ENCODE results near the gene TMC4. TPM values are rescaled to one million over a fixed set of nuclear protein-coding genes. Genes with fewer than 3 reads are reported as not detected.
"Not testable (repeated sequence)": the region's sequence is repeated elsewhere in the genome, so short reads cannot be mapped to it uniquely, and the experiment has no call there.

TMC4 gene
- polyA plus RNA-seq, 4 donors = 40.6 to 174 (median 129) TPM

GRCh38 chr19:54179921-54180461 is 7.0 kb upstream of the TMC4 start:
- peak; percentile 81 to 93 for DNase-seq
- Histone ChIP-seq H3K4me3 (ENCODE audit: low read depth in 1 of 3, low read length in 3 of 3) (no peak overlapping the region), H3K27ac (ENCODE audit: low read depth in 1 of 3, low read length in 2 of 3) (peak overlapping the region in 2 of 3 donors; percentile 41 to 45), H3K9me3 (ENCODE audit: control insufficient read depth in 2 of 2, insufficient read depth in 1 of 2, low read depth in 1 of 2, low read length in 1 of 2) (no peaks in the 10 kb centered on the region), H3K4me1 (ENCODE audit: control insufficient read depth in 3 of 3, insufficient read depth in 2 of 3, low read depth in 1 of 3, low read length in 2 of 3) (peaks cover 0 to 8% (median 0%) of the 10 kb centered on the region in 3 donors), H3K27me3 (ENCODE audit: control insufficient read depth in 3 of 3, insufficient read depth in 3 of 3, low read length in 3 of 3) (no peaks in the 10 kb centered on the region), H3K36me3 (ENCODE audit: control insufficient read depth in 3 of 3, insufficient read depth in 2 of 3, low read depth in 1 of 3, low read length in 3 of 3) (peaks cover 4 to 76% (median 12%) of the 10 kb centered on the region in 3 donors)
- WGBS, 3 donors = 28 to 43% (median 33%) methylated on average over 10 of the region's 10 CpGs
- FAIRE-seq = no peak

DNA sequence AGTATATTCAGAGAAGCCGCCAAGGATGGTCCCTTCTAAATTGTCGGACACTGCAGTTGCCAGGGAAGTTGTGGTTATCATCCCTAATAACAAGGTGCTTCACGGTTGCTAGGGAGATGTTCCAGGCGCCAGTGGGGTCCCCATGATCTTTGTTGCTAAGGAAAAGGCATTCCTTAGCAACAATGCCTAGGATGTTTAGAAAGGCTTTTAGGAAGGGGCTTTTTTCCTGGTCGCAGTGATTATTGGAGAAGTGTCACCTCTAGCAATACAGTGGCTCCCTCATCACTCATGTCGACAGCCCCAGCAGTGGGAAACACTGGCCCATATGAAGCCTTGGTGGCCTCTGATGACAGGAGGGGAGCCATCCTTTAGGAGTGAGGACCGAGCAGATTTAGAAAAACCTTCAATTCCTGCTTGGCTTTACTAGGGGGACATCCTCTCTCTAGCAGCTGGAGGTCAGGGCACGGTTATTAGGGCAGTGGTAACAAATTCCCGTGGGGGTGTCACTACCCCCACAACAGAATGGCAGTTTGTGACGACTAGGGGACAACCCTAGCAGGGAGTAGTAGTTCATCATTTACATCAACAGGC is 6.4 kb upstream of the TMC4 start:
- no peaks in the 10 kb centered on the region for H3K27me3 ChIP-seq (ENCODE audit: control insufficient read depth in 3 of 3, insufficient read depth in 3 of 3, low read length in 3 of 3)
- H3K4me3 ChIP-seq (ENCODE audit: low read depth in 1 of 3, low read length in 3 of 3) = no peak overlapping the region
- 78 to 85% (median 81%) methylated on average over 10 of the region's 10 CpGs for WGBS, 3 donors
- H3K27ac ChIP-seq (ENCODE audit: low read depth in 1 of 3, low read length in 2 of 3) = peak overlapping the region in 2 of 3 donors; percentile 41 to 45
- peaks cover 0 to 8% (median 0%) of the 10 kb centered on the region in 3 donors for H3K4me1 ChIP-seq (ENCODE audit: control insufficient read depth in 3 of 3, insufficient read depth in 2 of 3, low read depth in 1 of 3, low read length in 2 of 3)
- H3K36me3 ChIP-seq (ENCODE audit: control insufficient read depth in 3 of 3, insufficient read depth in 2 of 3, low read depth in 1 of 3, low read length in 3 of 3) = peaks cover 4 to 73% (median 12%) of the 10 kb centered on the region in 3 donors
- no peaks in the 10 kb centered on the region for H3K9me3 ChIP-seq (ENCODE audit: control insufficient read depth in 2 of 2, insufficient read depth in 1 of 2, low read depth in 1 of 2, low read length in 1 of 2)
- FAIRE-seq (no peak), DNase-seq (no peak)

DNA sequence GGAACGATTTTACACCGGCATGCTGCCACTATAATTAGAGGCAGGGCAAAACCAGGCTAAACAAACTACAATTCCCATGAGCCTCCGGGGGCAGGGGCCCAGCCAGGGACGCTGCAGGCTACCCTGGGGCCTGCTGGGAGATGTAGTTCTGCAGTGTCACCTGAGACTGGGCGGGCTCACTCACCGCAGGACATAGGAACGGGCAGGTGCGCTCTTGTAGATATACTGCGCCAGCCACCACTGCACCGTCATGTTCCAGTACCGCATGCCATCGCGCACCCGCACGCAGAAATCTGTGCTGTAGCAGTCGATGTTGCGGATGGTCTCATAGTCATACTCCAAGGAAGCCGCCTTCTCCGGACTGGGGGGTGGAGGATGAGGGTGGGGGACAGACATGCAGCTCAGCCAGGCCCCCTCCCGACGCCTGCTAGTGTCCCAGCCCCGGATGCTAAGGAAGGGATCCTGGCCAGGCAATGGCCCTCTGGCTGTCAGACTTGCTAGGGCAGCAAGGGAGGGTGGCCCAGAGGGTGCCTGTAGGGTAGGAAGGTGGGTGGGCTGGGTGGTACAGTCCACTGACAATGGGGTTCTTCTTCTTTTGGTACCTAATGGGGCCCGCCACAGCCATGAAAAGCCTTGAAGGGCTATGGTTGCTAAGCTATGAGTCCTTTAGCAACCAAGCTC is 5.8 kb upstream of the TMC4 start:
- WGBS, 3 donors = 82 to 87% (median 84%) methylated on average over 23 of the region's 23 CpGs
- H3K4me3 ChIP-seq (ENCODE audit: low read depth in 1 of 3, low read length in 3 of 3) = no peak overlapping the region
- H3K4me1 ChIP-seq (ENCODE audit: control insufficient read depth in 3 of 3, insufficient read depth in 2 of 3, low read depth in 1 of 3, low read length in 2 of 3) = peaks cover 0 to 8% (median 0%) of the 10 kb centered on the region in 3 donors
- H3K27ac ChIP-seq (ENCODE audit: low read depth in 1 of 3, low read length in 2 of 3) = no peak overlapping the region
- DNase-seq (no peak), FAIRE-seq (no peak)
- H3K9me3 ChIP-seq (ENCODE audit: control insufficient read depth in 2 of 2, insufficient read depth in 1 of 2, low read depth in 1 of 2, low read length in 1 of 2) = no peaks in the 10 kb centered on the region
- peaks cover 4 to 72% (median 12%) of the 10 kb centered on the region in 3 donors for H3K36me3 ChIP-seq (ENCODE audit: control insufficient read depth in 3 of 3, insufficient read depth in 2 of 3, low read depth in 1 of 3, low read length in 3 of 3)
- no peaks in the 10 kb centered on the region for H3K27me3 ChIP-seq (ENCODE audit: control insufficient read depth in 3 of 3, insufficient read depth in 3 of 3, low read length in 3 of 3)

- H3K27me3 ChIP-seq (ENCODE audit: control insufficient read depth in 3 of 3, insufficient read depth in 3 of 3, low read length in 3 of 3) = no peaks in the 10 kb centered on the region
- 82 to 88% (median 83%) methylated on average over 19 to 25 of the region's 25 CpGs for WGBS, 3 donors
- H3K9me3 ChIP-seq (ENCODE audit: control insufficient read depth in 2 of 2, insufficient read depth in 1 of 2, low read depth in 1 of 2, low read length in 1 of 2) = no peaks in the 10 kb centered on the region
- peaks cover 0 to 5% (median 0%) of the 10 kb centered on the region in 3 donors for H3K4me1 ChIP-seq (ENCODE audit: control insufficient read depth in 3 of 3, insufficient read depth in 2 of 3, low read depth in 1 of 3, low read length in 2 of 3)
- H3K27ac ChIP-seq (ENCODE audit: low read depth in 1 of 3, low read length in 2 of 3) = no peak overlapping the region
- FAIRE-seq (no peak), DNase-seq (no peak)
- no peak overlapping the region for H3K4me3 ChIP-seq (ENCODE audit: low read depth in 1 of 3, low read length in 3 of 3)
- peaks cover 0 to 60% (median 3%) of the 10 kb centered on the region in 3 donors for H3K36me3 ChIP-seq (ENCODE audit: control insufficient read depth in 3 of 3, insufficient read depth in 2 of 3, low read depth in 1 of 3, low read length in 3 of 3)
Measured at GRCh38 chr19:54173951-54174834, 1.2 kb upstream of the TMC4 start.

- DNase-seq (no peak), FAIRE-seq (no peak)
- H3K9me3 ChIP-seq (ENCODE audit: control insufficient read depth in 2 of 2, insufficient read depth in 1 of 2, low read depth in 1 of 2, low read length in 1 of 2) = no peaks in the 10 kb centered on the region
- WGBS, 3 donors = 33 to 42% (median 40%) methylated on average over 15 of the region's 15 CpGs
- H3K27me3 ChIP-seq (ENCODE audit: control insufficient read depth in 3 of 3, insufficient read depth in 3 of 3, low read length in 3 of 3) = no peaks in the 10 kb centered on the region
- H3K4me3 ChIP-seq (ENCODE audit: low read depth in 1 of 3, low read length in 3 of 3) = peak overlapping the region in 1 of 3 donors; percentile 58
- peaks cover 0 to 52% (median under 1%) of the 10 kb centered on the region in 3 donors for H3K36me3 ChIP-seq (ENCODE audit: control insufficient read depth in 3 of 3, insufficient read depth in 2 of 3, low read depth in 1 of 3, low read length in 3 of 3)
- peak overlapping the region in 1 of 3 donors; percentile 27 for H3K27ac ChIP-seq (ENCODE audit: low read depth in 1 of 3, low read length in 2 of 3)
- peaks cover 0 to 7% (median 0%) of the 10 kb centered on the region in 3 donors for H3K4me1 ChIP-seq (ENCODE audit: control insufficient read depth in 3 of 3, insufficient read depth in 2 of 3, low read depth in 1 of 3, low read length in 2 of 3)
Measured at GRCh38 chr19:54173359-54173699, 369 bp upstream of the TMC4 start.

- WGBS, 3 donors = 52 to 71% (median 64%) methylated on average over 9 to 20 of the region's 23 CpGs
- H3K9me3 ChIP-seq (ENCODE audit: control insufficient read depth in 2 of 2, insufficient read depth in 1 of 2, low read depth in 1 of 2, low read length in 1 of 2); DNase-seq; H3K27me3 ChIP-seq (ENCODE audit: control insufficient read depth in 3 of 3, insufficient read depth in 3 of 3, low read length in 3 of 3); FAIRE-seq; H3K4me1 ChIP-seq (ENCODE audit: control insufficient read depth in 3 of 3, insufficient read depth in 2 of 3, low read depth in 1 of 3, low read length in 2 of 3): not testable (repeated sequence)
- Histone ChIP-seq H3K36me3 (ENCODE audit: control insufficient read depth in 3 of 3, insufficient read depth in 2 of 3, low read depth in 1 of 3, low read length in 3 of 3) (peaks cover 0 to 48% (median 0%) of the 10 kb centered on the region in 3 donors), H3K27ac (ENCODE audit: low read depth in 1 of 3, low read length in 2 of 3) (peak overlapping the region in 1 of 3 donors; percentile 84), H3K4me3 (ENCODE audit: low read depth in 1 of 3, low read length in 3 of 3) (peak overlapping the region in 2 of 3 donors; percentile 55 to 58)
Measured at GRCh38 chr19:54171736-54172431, 1.1 kb downstream of the TMC4 start.

DNA sequence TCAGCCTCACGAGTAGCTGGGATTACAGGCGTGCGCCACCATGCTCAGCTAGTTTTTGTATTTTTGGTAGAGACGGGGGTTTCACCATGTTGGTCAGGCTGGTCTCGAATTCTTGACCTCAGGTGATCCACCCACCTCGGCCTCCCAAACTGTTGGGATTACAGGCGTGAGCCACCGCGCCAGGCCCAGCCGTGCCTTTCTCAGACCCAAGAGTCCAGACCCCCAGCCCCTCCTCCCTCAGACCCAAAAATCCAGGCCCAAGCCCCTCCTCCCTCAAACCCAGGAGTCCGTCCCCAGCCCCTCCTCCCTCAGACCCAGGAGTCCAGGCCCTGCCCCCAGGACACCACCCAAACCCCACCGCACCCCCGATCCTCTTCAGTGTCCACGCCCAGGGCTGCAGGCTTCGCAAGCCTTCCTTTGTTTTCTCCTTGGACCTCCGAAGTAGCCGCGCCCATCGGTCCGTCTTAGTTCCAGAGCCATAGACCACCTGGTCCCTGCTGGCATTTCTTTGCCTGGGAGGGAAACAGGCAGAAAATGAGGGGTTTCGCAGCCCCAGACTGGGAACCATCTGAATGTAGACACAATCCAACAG is 3.7 kb downstream of the TMC4 start:
- FAIRE-seq (no peak), DNase-seq (no peak)
- H3K4me1 ChIP-seq (ENCODE audit: control insufficient read depth in 3 of 3, insufficient read depth in 2 of 3, low read depth in 1 of 3, low read length in 2 of 3) = peaks cover 0 to 22% (median 2%) of the 10 kb centered on the region in 3 donors
- 86 to 89% (median 87%) methylated on average over 21 of the region's 21 CpGs for WGBS, 3 donors
- peaks cover 0 to 38% (median 0%) of the 10 kb centered on the region in 3 donors for H3K36me3 ChIP-seq (ENCODE audit: control insufficient read depth in 3 of 3, insufficient read depth in 2 of 3, low read depth in 1 of 3, low read length in 3 of 3)
- H3K9me3 ChIP-seq (ENCODE audit: control insufficient read depth in 2 of 2, insufficient read depth in 1 of 2, low read depth in 1 of 2, low read length in 1 of 2) = no peaks in the 10 kb centered on the region
- no peak overlapping the region for H3K27ac ChIP-seq (ENCODE audit: low read depth in 1 of 3, low read length in 2 of 3)
- H3K4me3 ChIP-seq (ENCODE audit: low read depth in 1 of 3, low read length in 3 of 3) = no peak overlapping the region
- H3K27me3 ChIP-seq (ENCODE audit: control insufficient read depth in 3 of 3, insufficient read depth in 3 of 3, low read length in 3 of 3) = no peaks in the 10 kb centered on the region
